Epithelial cell of esophagus (primary cell): ENCODE results near the gene GABRA5.

Experiments
- DNase-seq: peaks from one replicate; pipeline ENCODE4 v3.0.0; 2010; ENCODE audit warnings: low read depth
- H3K4me3 ChIP-seq: 2 replicates; pipeline ENCODE4 v1.5.1; 2011; ENCODE audit warnings: mild to moderate bottlenecking, low read length, control low read depth
- CTCF ChIP-seq: IDR thresholded peaks from 2 replicates; pipeline ENCODE4 v1.5.1; 2011; ENCODE audit warnings: low read depth, mild to moderate bottlenecking, low read length, control low read depth, inconsistent platforms; ENCODE audit not compliant: insufficient read depth; ENCODE audit errors: missing control alignments

GABRA5 gene

GRCh38 chr15:26899658-26900057 lies 32.8 kb downstream of the GABRA5 start:
- TF ChIP-seq CTCF = no peak
- no peak overlapping the region for H3K4me3 ChIP-seq
- DNase-seq = no peak

GRCh38 chr15:26901041-26901440 lies 34.2 kb downstream of the GABRA5 start:
- TF ChIP-seq CTCF = no peak
- H3K4me3 ChIP-seq = no peak overlapping the region
- DNase-seq = no peak

GRCh38 chr15:26910715-26911114 lies 43.9 kb downstream of the GABRA5 start:
- no peak for DNase-seq
- no peak for TF ChIP-seq CTCF
- no peak overlapping the region for H3K4me3 ChIP-seq

GRCh38 chr15:26921433-26921832 lies 54.6 kb downstream of the GABRA5 start:
- TF ChIP-seq CTCF = no peak
- no peak overlapping the region for H3K4me3 ChIP-seq
- no peak for DNase-seq

- DNase-seq = no peak
- no peak for TF ChIP-seq CTCF
- no peak overlapping the region for H3K4me3 ChIP-seq
Measured at GRCh38 chr15:26926081-26926480, 59.2 kb downstream of the GABRA5 start.

- TF ChIP-seq CTCF = no peak
- no peak overlapping the region for H3K4me3 ChIP-seq
- no peak for DNase-seq
Measured at GRCh38 chr15:26928051-26928450, 61.2 kb downstream of the GABRA5 start.

- TF ChIP-seq CTCF = no peak
- no peak for DNase-seq
Measured at GRCh38 chr15:26929588-26929987, 62.7 kb downstream of the GABRA5 start.

More at GRCh38 chr15:26929588-26929987, 62.7 kb downstream of the GABRA5 start:
- no peak overlapping the region for H3K4me3 ChIP-seq
